Endometrial microvascular endothelial cells (primary cell): ENCODE results near the gene CACNG4. TPM values are rescaled to one million over a fixed set of nuclear protein-coding genes. Genes with fewer than 3 reads are reported as not detected.

Source experiments
- in situ Hi-C: cut with HindIII; loops from 2 replicates; pipeline ENCODE4 v1.10.0; 2017; ENCODE audit warnings: low sequenced_read_pairs, low pct_unique_long_range_greater_than_20kb; ENCODE audit errors: inconsistent ontology term
- total RNA-seq: library from RNA; depleted of rRNA; stranded (reverse); fragments of >200 nt; gene quantifications from one replicate; pipeline ENCODE4 v1.2.3, GENCODE V29; 2015; ENCODE audit errors: inconsistent ontology term

CACNG4 gene
- total RNA-seq, 1 donor from 2014 or later: not detected

- in situ Hi-C loops: no loop called here
Measured at GRCh38 chr17:66975614-66976378, 11.3 kb downstream of the CACNG4 start.

- in situ Hi-C loops: no loop called here
Measured at GRCh38 chr17:66976379-66976663, 11.8 kb downstream of the CACNG4 start.

GRCh38 chr17:66976781-66977201 lies 12.3 kb downstream of the CACNG4 start:
- in situ Hi-C loops: no loop called here

GRCh38 chr17:66978514-66979061 lies 14.1 kb downstream of the CACNG4 start:
- in situ Hi-C loops: no loop called here

- in situ Hi-C loops: no loop called here
Measured at GRCh38 chr17:66980896-66981295, 16.4 kb downstream of the CACNG4 start.

GRCh38 chr17:66981983-66982508 lies 17.5 kb downstream of the CACNG4 start:
- in situ Hi-C loops: no loop called here

GRCh38 chr17:66983414-66984021 lies 19.0 kb downstream of the CACNG4 start:
- in situ Hi-C loops: no loop called here

GRCh38 chr17:66984730-66985129 lies 20.2 kb downstream of the CACNG4 start:
- in situ Hi-C loops: no loop called here

- in situ Hi-C loops: no loop called here
Measured at GRCh38 chr17:66985338-66986237, 21.1 kb downstream of the CACNG4 start.

- in situ Hi-C loops: no loop called here
Measured at GRCh38 chr17:66986659-66987058, 22.2 kb downstream of the CACNG4 start.

GRCh38 chr17:66987059-66987616 lies 22.6 kb downstream of the CACNG4 start:
- in situ Hi-C loops: no loop called here

GRCh38 chr17:66988069-66988798 lies 23.7 kb downstream of the CACNG4 start:
- in situ Hi-C loops: no loop called here

- in situ Hi-C loops: no loop called here
Measured at GRCh38 chr17:66989076-66989475, 24.6 kb downstream of the CACNG4 start.

GRCh38 chr17:66989579-66989978 lies 25.1 kb downstream of the CACNG4 start:
- in situ Hi-C loops: no loop called here

- in situ Hi-C loops: no loop called here
Measured at GRCh38 chr17:66990047-66990446, 25.5 kb downstream of the CACNG4 start.

GRCh38 chr17:66992911-66993442 lies 28.5 kb downstream of the CACNG4 start:
- in situ Hi-C loops: no loop called here

GRCh38 chr17:66994361-66994760 lies 29.9 kb downstream of the CACNG4 start:
- in situ Hi-C loops: no loop called here

GRCh38 chr17:66994930-66995535 lies 30.5 kb downstream of the CACNG4 start:
- in situ Hi-C loops: no loop called here
